ENCODE measurements around the gene LAP3. TPM values are rescaled to one million over a fixed set of nuclear protein-coding genes. Genes with fewer than 3 reads are reported as not detected.

The LAP3 gene
- total RNA-seq, 2 donors from 2014 or later, result 59.3 to 63.8 TPM

DNA sequence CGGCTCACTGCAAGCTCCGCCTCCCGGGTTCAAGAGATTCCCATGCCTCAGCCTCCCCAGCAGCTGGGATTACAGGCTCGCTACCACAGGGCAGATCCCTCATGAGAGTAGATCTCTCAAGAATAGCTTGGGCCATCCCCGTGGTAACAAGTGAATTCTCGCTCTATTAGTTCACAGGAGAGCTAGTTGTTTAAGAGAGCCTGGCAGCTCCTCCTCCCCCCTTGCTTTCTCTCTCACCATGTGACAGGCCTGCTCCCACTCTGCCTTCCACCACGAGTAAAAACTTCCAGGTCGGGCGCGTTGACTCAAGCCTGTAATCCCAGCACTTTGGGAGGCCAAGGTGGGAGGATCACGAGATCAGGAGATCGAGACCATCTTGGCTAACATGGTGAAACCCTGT is 30.3 kb upstream of the LAP3 start:
- intact Hi-C loops (cut with DNase I), result loop anchor here (5.0 kb wide), 2 partner anchors 91 to 1046 kb away; no protein-coding TSS in a partner anchor
- Histone ChIP-seq H3K4me3 (no peak overlapping the region), H3K9me3 (no peaks in the 10 kb centered on the region), H3K36me3 (no peaks in the 10 kb centered on the region), H3K27ac (no peak overlapping the region), H3K4me1 (no peaks in the 10 kb centered on the region), H3K27me3 (no peaks in the 10 kb centered on the region), H3K9ac (ENCODE audit: low read depth in 2 of 2, low read length in 2 of 2) (no peak overlapping the region)
- no peak for DNase-seq
- TF ChIP-seq, protein P1, sequence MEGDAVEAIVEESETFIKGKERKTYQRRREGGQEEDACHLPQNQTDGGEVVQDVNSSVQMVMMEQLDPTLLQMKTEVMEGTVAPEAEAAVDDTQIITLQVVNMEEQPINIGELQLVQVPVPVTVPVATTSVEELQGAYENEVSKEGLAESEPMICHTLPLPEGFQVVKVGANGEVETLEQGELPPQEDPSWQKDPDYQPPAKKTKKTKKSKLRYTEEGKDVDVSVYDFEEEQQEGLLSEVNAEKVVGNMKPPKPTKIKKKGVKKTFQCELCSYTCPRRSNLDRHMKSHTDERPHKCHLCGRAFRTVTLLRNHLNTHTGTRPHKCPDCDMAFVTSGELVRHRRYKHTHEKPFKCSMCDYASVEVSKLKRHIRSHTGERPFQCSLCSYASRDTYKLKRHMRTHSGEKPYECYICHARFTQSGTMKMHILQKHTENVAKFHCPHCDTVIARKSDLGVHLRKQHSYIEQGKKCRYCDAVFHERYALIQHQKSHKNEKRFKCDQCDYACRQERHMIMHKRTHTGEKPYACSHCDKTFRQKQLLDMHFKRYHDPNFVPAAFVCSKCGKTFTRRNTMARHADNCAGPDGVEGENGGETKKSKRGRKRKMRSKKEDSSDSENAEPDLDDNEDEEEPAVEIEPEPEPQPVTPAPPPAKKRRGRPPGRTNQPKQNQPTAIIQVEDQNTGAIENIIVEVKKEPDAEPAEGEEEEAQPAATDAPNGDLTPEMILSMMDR (IDR thresholded peaks at IDR 0.05), result no peak

DNA sequence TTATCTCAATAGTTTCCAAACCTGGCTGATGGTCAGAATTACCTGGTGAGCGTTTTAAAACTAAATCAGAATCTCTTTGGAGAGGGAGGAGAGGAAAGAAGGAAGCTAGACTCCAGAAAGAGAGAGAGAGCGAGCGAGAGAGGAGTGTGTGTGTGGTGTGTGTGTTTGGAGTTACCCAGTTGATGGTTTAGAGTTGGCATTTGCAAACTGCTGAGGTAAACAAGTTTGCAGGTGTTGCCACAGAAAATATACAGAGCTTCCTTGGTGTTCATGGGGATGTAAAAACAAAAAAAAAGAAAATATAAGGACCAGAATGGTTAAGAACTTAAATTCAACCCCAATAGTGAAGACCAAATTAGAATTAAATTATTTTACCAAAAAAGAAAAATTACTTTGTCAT is 26.4 kb upstream of the LAP3 start:
- Histone ChIP-seq H3K27ac (no peak overlapping the region), H3K4me3 (no peak overlapping the region), H3K36me3 (no peaks in the 10 kb centered on the region), H3K9ac (ENCODE audit: low read depth in 2 of 2, low read length in 2 of 2) (no peak overlapping the region), H3K9me3 (no peaks in the 10 kb centered on the region), H3K27me3 (no peaks in the 10 kb centered on the region), H3K4me1 (no peaks in the 10 kb centered on the region)
- no peak for DNase-seq
- intact Hi-C loops (cut with DNase I), result loop anchor here (10.0 kb wide), 1 partner anchor 254 kb away; no protein-coding TSS in a partner anchor
- TF ChIP-seq, protein P1 (IDR thresholded peaks at IDR 0.05), result no peak

DNA sequence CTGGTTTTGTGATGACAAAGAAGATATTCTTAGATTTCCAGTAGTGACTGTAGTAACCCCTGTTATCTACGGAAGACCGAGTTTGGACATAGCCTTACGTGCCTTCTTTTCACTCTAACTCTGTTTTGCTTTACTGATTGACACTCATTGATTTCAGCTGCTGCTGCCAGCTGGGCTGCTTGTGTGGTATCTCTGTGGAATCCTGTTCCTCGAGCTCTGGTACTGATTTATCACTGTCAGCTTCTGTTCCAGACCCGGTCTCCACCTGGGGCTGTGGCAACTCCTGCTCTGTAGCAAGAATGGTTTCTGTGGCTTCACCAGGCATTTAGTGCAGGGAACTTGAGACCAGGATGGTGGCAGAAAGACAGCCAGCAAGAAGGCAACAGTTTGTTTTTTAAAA is 24.6 kb upstream of the LAP3 start:
- Histone ChIP-seq H3K27me3 (no peaks in the 10 kb centered on the region), H3K4me1 (no peaks in the 10 kb centered on the region), H3K4me3 (no peak overlapping the region), H3K9ac (ENCODE audit: low read depth in 2 of 2, low read length in 2 of 2) (no peak overlapping the region), H3K9me3 (no peaks in the 10 kb centered on the region), H3K36me3 (no peaks in the 10 kb centered on the region), H3K27ac (no peak overlapping the region)
- no peak for DNase-seq
- intact Hi-C loops (cut with DNase I), result loop anchor here (10.0 kb wide), 1 partner anchor 252 kb away; no protein-coding TSS in a partner anchor
- TF ChIP-seq, protein P1 (IDR thresholded peaks at IDR 0.05), result no peak

DNA sequence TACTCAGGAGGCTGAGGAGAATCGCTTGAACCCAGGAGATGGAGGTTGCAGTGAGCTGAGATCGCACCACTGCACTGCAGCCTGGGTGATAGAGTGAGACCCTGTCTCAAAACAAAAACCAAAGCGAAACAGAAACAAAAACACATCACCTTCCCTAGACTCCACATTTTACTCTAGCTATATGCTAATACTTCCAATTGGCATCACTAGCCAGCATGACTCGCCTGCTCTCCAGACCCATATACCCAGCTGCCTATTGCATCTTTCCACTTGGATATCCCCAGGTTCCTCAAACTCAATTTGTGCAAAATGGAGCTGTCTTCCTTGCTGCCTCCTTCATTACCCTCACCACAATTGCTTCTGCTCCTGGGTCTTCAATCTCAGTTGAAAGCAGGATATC is 22.4 kb upstream of the LAP3 start:
- DNase-seq, result no peak
- Histone ChIP-seq H3K27ac (no peak overlapping the region), H3K36me3 (no peaks in the 10 kb centered on the region), H3K9ac (ENCODE audit: low read depth in 2 of 2, low read length in 2 of 2) (no peak overlapping the region), H3K4me1 (no peaks in the 10 kb centered on the region), H3K27me3 (no peaks in the 10 kb centered on the region), H3K9me3 (no peaks in the 10 kb centered on the region), H3K4me3 (no peak overlapping the region)
- TF ChIP-seq, protein P1 (IDR thresholded peaks at IDR 0.05), result no peak
- intact Hi-C loops (cut with DNase I), result loop anchor here (10.0 kb wide), 1 partner anchor 250 kb away; no protein-coding TSS in a partner anchor

DNA sequence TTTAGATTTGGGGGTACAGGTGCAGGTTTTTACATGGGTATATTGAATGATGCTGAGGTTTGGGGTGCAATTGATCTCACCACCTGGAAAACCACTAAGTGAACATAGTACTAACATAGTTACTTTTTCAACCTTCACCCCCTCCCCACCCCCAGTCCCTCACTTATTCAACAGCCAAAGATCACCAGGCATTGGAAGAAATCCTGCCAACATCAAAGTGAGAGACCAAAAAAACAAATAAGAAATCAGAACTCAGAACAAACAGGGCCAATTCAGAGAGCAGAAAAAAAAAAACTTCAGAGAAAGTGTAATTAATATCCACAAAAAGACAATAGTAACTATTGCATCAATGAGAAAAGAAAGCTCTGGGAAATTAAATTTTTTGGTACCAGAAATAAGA is 20.5 kb upstream of the LAP3 start:
- H3K4me3 ChIP-seq, result no peak overlapping the region
- no peaks in the 10 kb centered on the region for H3K4me1 ChIP-seq
- no peaks in the 10 kb centered on the region for H3K36me3 ChIP-seq
- no peak for DNase-seq
- no peak overlapping the region for H3K9ac ChIP-seq (ENCODE audit: low read depth in 2 of 2, low read length in 2 of 2)
- TF ChIP-seq, protein P1 (IDR thresholded peaks at IDR 0.05), result no peak
- no peaks in the 10 kb centered on the region for H3K27me3 ChIP-seq
- intact Hi-C loops (cut with DNase I), result loop anchor here (10.0 kb wide), 1 partner anchor 248 kb away; no protein-coding TSS in a partner anchor
- no peaks in the 10 kb centered on the region for H3K9me3 ChIP-seq
- H3K27ac ChIP-seq, result no peak overlapping the region
